Measurements from ENCODE around the gene GPLD1. TPM values are rescaled to one million over a fixed set of nuclear protein-coding genes. Genes with fewer than 3 reads are reported as not detected.

GPLD1 gene
- total and polyA plus RNA-seq, 2 experiments from 2014 or later: 3.8 to 11.1 TPM

GRCh38 chr6:24436979-24437378 is 52.4 kb downstream of the GPLD1 start:
- Histone ChIP-seq H3K4me1 (ENCODE audit: insufficient read depth) (no peaks in the 10 kb centered on the region), H3K36me3 (ENCODE audit: insufficient read depth) (no peaks in the 10 kb centered on the region), H3K4me2 (no peak overlapping the region), H3K4me3 (no peak overlapping the region), H3K79me2 (replicated peaks; ENCODE audit: insufficient read depth) (no peaks in the 10 kb centered on the region), H2AFZ (no peak overlapping the region), H3K27me3 (ENCODE audit: insufficient read depth) (no peaks in the 10 kb centered on the region), H3K27ac (ENCODE audit: low read depth) (no peak overlapping the region), H3K9me2 (ENCODE audit: insufficient read depth) (no peaks in the 10 kb centered on the region), H3F3A (replicated peaks; ENCODE audit: low read depth) (no peaks in the 10 kb centered on the region), H4K20me1 (replicated peaks; ENCODE audit: insufficient read depth) (no peaks in the 10 kb centered on the region)
- no peak overlapping the region for H3K27ac Mint-ChIP-seq
- no peaks in the 10 kb centered on the region for H3K27me3 Mint-ChIP-seq (ENCODE audit: insufficient read depth, low read depth, poor library complexity)
- H3K36me3 Mint-ChIP-seq (ENCODE audit: low read depth): peaks cover 10% of the 10 kb centered on the region; the same call in 2 of the 3 replicates
- ATAC-seq (no peak), DNase-seq (ENCODE audit: low spot score) (no peak)
- no peaks in the 10 kb centered on the region for H3K4me1 Mint-ChIP-seq
- TF ChIP-seq JUNB (IDR thresholded peaks at IDR 0.05; ENCODE audit: unreplicated experiment) (no peak), EZH2phosphoT487 (IDR thresholded peaks at IDR 0.05; ENCODE audit: unreplicated experiment) (no peak), REST (IDR thresholded peaks at IDR 0.05; ENCODE audit: unreplicated experiment) (no peak), ZNF462 (CRISPR knock-in tag; IDR thresholded peaks at IDR 0.05) (no peak), POLR2AphosphoS5 (IDR thresholded peaks at IDR 0.05; ENCODE audit: low read depth) (no peak), ETS1 (IDR thresholded peaks at IDR 0.05) (no peak), ZNF114 (CRISPR knock-in tag; IDR thresholded peaks at IDR 0.05) (no peak), CTCF (conservative IDR thresholded peaks at IDR 0.05; ENCODE audit: low read depth in 2 of 2) (no peak), CREB1 (CRISPR knock-in tag; IDR thresholded peaks at IDR 0.05; ENCODE audit: low read depth) (no peak), EZH2 (IDR thresholded peaks at IDR 0.05; ENCODE audit: low read depth, unreplicated experiment) (no peak)
- no peaks in the 10 kb centered on the region for H3K9me3 Mint-ChIP-seq
- H3K4me3 Mint-ChIP-seq: no peak overlapping the region

Data from GM23338 (cell line).